Calu3 (cell line): ENCODE data around the gene OR6K2. TPM values are rescaled to one million over a fixed set of nuclear protein-coding genes. Genes with fewer than 3 reads are reported as not detected.

Experiments used
- BruUV-seq: library from RNA; stranded (reverse); fragments of 400-500 nt; replicated peaks from 2 replicates; lab custom pipeline; 2021; lab: Mats Ljungman, UMichigan
- CTCF ChIA-PET: fragments of 300-600 bp; sonication (Branson Sonifier 250); formaldehyde crosslinking; loops from one replicate; lab custom pipeline; 2022; ENCODE audit warnings: antibody characterized with exemption; lab: Charles Lee
- DNase-seq: peaks from one replicate; pipeline ENCODE4 v3.0.0; 2022
- H3K27ac Mint-ChIP-seq: one replicate; pipeline ENCODE4 v1.8.0; 2022; ENCODE audit warnings: mixed read lengths; ENCODE audit not compliant: unreplicated experiment
- H3K27me3 Mint-ChIP-seq: one replicate; pipeline ENCODE4 v1.8.0; 2022; ENCODE audit warnings: mixed read lengths; ENCODE audit not compliant: unreplicated experiment
- H3K36me3 Mint-ChIP-seq: one replicate; pipeline ENCODE4 v1.8.0; 2022; ENCODE audit warnings: mild to moderate bottlenecking, moderate library complexity, mixed read lengths; ENCODE audit not compliant: insufficient read depth, unreplicated experiment
- H3K4me1 Mint-ChIP-seq: one replicate; pipeline ENCODE4 v1.8.0; 2022; ENCODE audit warnings: mild to moderate bottlenecking, low read depth, mixed read lengths; ENCODE audit not compliant: unreplicated experiment
- H3K4me3 Mint-ChIP-seq: one replicate; pipeline ENCODE4 v1.8.0; 2022; ENCODE audit warnings: mild to moderate bottlenecking, low read depth, moderate library complexity, mixed read lengths; ENCODE audit not compliant: unreplicated experiment
- H3K9me3 Mint-ChIP-seq: one replicate; pipeline ENCODE4 v1.8.0; 2022; ENCODE audit warnings: low read depth, mixed read lengths; ENCODE audit not compliant: unreplicated experiment
- intact Hi-C: fragments of 100-400 bp; cut with micrococcal nuclease; formaldehyde crosslinking; loops from one replicate; pipeline ENCODE4 v1.10.0; 2022; ENCODE audit not compliant: unreplicated experiment
- total RNA-seq: library from RNA; stranded (reverse); gene quantifications from 2 replicates; pipeline ENCODE4 v1.2.3, GENCODE V29; 2022
- TF ChIP-seq, protein P1 (sequence below): fragments of 200-600 bp; IDR thresholded peaks from one replicate; pipeline ENCODE4 v1.8.0; 2022; ENCODE audit warnings: antibody characterized with exemption; ENCODE audit not compliant: unreplicated experiment

The OR6K2 gene
- total RNA-seq, 1 experiment from 2014 or later: not detected

GRCh38 chr1:158679289-158679688, 21.2 kb downstream of the OR6K2 start:
- H3K36me3 Mint-ChIP-seq: no peaks in the 10 kb centered on the region
- DNase-seq: no peak
- CTCF ChIA-PET: interaction anchor here (0.5 kb wide), 1 partner anchor 1398 kb away, joined by 3 read pairs; no protein-coding TSS in a partner anchor
- peaks cover 41% of the 10 kb centered on the region for H3K4me1 Mint-ChIP-seq
- no peak overlapping the region for H3K27ac Mint-ChIP-seq
- intact Hi-C loops: no loop called here
- TF ChIP-seq, protein P1, sequence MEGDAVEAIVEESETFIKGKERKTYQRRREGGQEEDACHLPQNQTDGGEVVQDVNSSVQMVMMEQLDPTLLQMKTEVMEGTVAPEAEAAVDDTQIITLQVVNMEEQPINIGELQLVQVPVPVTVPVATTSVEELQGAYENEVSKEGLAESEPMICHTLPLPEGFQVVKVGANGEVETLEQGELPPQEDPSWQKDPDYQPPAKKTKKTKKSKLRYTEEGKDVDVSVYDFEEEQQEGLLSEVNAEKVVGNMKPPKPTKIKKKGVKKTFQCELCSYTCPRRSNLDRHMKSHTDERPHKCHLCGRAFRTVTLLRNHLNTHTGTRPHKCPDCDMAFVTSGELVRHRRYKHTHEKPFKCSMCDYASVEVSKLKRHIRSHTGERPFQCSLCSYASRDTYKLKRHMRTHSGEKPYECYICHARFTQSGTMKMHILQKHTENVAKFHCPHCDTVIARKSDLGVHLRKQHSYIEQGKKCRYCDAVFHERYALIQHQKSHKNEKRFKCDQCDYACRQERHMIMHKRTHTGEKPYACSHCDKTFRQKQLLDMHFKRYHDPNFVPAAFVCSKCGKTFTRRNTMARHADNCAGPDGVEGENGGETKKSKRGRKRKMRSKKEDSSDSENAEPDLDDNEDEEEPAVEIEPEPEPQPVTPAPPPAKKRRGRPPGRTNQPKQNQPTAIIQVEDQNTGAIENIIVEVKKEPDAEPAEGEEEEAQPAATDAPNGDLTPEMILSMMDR: no peak
- no TSS peak for BruUV-seq
- H3K9me3 Mint-ChIP-seq: peaks cover 2% of the 10 kb centered on the region
- H3K27me3 Mint-ChIP-seq: no peaks in the 10 kb centered on the region
- no peak overlapping the region for H3K4me3 Mint-ChIP-seq

- Mint-ChIP-seq H3K27me3 (no peaks in the 10 kb centered on the region), H3K9me3 (peaks cover 2% of the 10 kb centered on the region), H3K4me1 (peaks cover 42% of the 10 kb centered on the region), H3K4me3 (peak overlapping the region; percentile 54), H3K27ac (peak overlapping the region; percentile 87), H3K36me3 (no peaks in the 10 kb centered on the region)
- BruUV-seq: no TSS peak
- CTCF ChIA-PET: no interaction called here
- TF ChIP-seq, protein P1: no peak
- DNase-seq: no peak
- intact Hi-C loops: no loop called here
Observed at GRCh38 chr1:158675563-158676323, 24.7 kb downstream of the OR6K2 start.

- no peak for DNase-seq
- TF ChIP-seq, protein P1: no peak
- H3K9me3 Mint-ChIP-seq: peaks cover 2% of the 10 kb centered on the region
- peak overlapping the region; percentile 42 for H3K27ac Mint-ChIP-seq
- no peaks in the 10 kb centered on the region for H3K27me3 Mint-ChIP-seq
- CTCF ChIA-PET: no interaction called here
- no peak overlapping the region for H3K4me3 Mint-ChIP-seq
- no peaks in the 10 kb centered on the region for H3K36me3 Mint-ChIP-seq
- intact Hi-C loops: no loop called here
- no TSS peak for BruUV-seq
- peaks cover 42% of the 10 kb centered on the region for H3K4me1 Mint-ChIP-seq
Observed at GRCh38 chr1:158674302-158674701, 26.1 kb downstream of the OR6K2 start.

DNA sequence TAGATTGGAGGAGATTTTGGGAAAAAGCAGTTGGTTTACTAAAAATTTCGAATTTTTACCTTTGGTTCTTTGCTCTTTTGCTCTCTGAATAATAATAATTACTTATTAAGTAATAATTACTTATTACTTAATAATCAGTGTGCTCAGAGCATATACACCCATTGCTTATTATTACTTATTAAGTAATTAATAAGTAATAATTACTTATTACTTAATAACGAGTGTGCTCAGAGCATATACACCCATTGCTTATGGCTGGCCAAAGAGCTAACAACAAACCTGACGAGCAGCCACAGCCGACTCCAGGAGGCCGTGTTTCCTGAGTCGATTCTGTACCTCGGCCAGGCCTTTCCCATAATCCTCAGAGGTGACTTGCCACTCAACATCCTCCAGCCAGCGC, 34.4 kb downstream of the OR6K2 start:
- H3K27me3 Mint-ChIP-seq: no peaks in the 10 kb centered on the region
- intact Hi-C loops: no loop called here
- no peaks in the 10 kb centered on the region for H3K36me3 Mint-ChIP-seq
- CTCF ChIA-PET: no interaction called here
- no peaks in the 10 kb centered on the region for H3K4me1 Mint-ChIP-seq
- no peak overlapping the region for H3K27ac Mint-ChIP-seq
- no TSS peak for BruUV-seq
- no peaks in the 10 kb centered on the region for H3K9me3 Mint-ChIP-seq
- TF ChIP-seq, protein P1: no peak
- no peak for DNase-seq
- no peak overlapping the region for H3K4me3 Mint-ChIP-seq
